HG02943 (cell line): Measurements from ENCODE around the gene IFNA21.
"Not testable (repeated sequence)": the region's sequence is repeated elsewhere in the genome, so short reads cannot be mapped to it uniquely, and the experiment has no call there.

Source experiments
- ATAC-seq: cut with Tn5 transposase; IDR thresholded peaks from one replicate; pipeline ENCODE4 v1.9.1; 2021; ENCODE audit warnings: mild to moderate bottlenecking, low read depth, moderate library complexity; ENCODE audit not compliant: unreplicated experiment

The IFNA21 gene

DNA sequence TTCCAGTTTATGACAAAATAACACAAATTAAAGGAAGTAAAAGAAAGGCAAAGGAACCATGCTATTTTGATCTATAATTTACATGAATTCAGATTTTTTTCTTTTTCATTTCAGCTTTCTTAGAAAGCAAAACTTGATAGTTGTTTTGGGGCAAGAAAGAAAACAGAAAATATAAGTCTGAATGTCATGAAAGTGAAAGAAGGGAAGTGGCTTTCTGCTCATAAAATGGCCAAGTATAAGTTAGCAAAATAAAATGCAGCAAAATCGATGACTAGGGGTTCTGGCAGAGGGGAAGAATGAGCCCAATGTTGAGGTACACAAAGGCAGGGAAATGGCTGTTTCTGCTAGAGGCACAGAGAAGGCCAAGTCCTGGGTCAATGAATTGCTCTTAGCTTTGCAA is 21.9 kb downstream of the IFNA21 start:
- ATAC-seq, result no peak

DNA sequence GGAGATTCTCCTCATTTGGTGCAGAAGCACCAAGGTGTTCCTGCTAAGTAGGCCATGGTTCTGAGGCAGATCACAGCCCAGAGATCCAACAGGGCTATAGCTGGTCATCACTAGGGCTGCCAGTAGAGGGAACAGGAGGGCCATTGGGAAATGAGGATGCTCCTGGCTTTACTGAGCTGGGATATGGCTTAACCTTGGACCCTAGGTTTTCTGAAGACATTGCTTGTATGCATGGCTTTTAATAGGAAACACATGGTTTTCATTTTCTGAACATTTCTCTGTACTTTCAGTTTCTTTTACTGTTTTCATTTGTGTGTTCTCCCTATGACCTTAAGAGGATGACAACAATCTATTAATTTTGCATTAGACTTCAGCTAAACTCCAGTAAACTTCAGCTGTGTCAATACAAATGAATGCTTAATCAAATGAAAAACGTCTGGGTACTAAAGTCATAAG is 25.0 kb downstream of the IFNA21 start, which contains the start of gene IFNW1:
Gene IFNW1, minus strand, starts transcription at position 406 of the 456 bp plus-strand sequence. Its CDS starts 262 bp downstream, at position 144.
- no peak for ATAC-seq

DNA sequence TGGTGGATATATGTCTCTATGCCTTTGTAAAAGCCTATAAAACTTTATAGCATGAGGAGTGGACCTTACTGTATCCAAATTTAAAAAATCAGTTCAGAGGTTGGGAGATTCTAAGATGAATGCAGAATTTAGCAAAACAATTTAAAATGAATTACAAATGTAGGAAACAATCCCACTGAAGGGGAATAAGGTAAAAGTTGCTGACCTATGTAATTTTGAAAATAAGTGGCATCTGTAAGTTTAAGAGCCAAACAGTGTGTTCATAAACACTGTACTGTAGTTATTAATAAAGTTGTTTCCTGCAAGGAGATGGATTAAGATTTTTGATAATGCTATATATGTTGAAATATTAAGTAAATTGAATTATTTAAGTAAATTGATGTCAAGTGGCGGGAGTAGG is 29.4 kb downstream of the IFNA21 start:
- no peak for ATAC-seq

DNA sequence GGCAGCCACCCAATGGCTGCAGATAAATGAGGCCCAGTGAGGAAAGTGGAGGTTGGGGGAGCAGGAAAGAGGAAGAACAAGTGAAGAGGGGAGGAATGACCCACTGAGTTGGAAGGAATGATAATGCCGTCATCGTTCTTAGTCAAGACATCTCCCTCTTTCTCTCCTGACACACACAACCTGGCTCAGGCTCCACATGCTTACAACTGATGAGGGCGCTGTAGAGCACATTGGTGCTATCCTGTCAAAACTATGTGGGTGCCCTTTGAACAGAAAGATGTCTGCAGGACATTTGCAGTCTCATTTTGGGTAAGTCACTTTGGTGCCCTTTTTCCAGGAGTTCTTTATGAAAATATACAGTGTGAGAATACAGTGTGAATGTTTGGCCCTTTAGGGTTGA is 30.7 kb downstream of the IFNA21 start:
- ATAC-seq, result no peak

DNA sequence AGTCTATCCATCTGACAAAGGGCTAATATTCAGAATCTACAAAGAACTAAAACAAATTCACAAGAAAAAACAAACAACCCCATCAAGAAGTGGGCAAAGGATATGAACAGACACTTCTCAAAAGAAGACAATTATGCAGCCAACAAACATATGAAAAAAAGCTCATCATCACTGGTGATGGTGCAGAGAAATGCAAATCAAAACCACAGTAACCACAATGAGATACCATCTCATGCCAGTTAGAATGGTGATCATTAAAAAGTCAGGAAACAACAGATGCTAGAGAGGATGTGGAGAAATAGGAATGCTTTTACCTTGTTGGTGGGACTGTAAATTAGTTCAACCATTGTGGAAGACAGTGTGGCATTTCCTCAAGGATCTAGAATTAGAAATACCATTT is 38.3 kb downstream of the IFNA21 start:
- not testable (repeated sequence) for ATAC-seq

DNA sequence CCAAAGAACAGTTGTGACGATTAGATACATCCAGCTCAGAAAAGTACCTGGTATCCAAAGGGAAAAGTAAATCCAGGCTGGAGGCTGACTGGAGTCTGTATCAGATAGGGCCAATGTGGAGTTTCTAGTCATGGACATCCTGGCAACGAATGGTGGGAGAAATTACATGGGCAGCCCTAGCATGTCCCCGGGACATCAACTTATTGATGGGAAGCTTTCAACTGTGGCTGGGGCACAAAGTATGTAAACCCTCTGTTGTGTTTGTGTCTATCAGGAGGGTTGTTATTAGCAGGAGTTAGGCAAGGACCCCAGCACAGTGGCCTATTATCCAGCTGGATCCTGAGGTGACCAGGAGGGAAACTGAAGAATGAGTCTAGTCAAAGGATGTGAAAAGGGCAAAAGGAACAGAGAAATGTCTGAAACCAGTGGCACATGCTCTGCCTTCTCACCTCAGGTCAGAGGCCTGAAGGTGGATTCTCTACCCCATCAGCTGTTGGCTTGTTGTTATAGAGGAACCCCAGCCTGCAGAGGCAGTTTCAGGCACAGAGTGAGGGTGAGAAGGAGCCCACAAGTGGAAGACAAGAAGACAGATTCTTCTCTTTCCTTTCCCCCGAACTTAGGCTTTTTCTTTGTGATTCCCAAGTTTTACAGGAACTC is 44.7 kb downstream of the IFNA21 start:
- peak; percentile 95 for ATAC-seq

DNA sequence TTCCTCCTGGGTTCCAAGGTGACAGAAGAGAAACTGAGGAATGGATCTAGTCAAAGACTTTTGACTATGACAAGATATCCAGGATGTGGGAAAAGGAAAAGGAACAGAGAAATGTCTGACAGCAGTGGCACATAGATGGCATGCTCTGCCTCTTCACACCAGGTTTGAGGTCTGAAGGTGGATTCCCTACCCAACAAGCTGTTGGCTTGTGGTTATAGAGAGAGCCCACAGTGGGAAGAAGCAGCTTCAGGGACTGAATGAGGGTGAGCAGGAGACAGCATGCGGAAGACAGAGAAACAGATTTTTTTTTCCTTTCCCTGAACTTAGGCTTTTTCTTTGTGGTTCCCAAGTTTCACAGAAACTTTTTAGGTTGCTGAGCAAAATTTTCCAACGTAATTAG is 45.4 kb downstream of the IFNA21 start:
- no peak for ATAC-seq

DNA sequence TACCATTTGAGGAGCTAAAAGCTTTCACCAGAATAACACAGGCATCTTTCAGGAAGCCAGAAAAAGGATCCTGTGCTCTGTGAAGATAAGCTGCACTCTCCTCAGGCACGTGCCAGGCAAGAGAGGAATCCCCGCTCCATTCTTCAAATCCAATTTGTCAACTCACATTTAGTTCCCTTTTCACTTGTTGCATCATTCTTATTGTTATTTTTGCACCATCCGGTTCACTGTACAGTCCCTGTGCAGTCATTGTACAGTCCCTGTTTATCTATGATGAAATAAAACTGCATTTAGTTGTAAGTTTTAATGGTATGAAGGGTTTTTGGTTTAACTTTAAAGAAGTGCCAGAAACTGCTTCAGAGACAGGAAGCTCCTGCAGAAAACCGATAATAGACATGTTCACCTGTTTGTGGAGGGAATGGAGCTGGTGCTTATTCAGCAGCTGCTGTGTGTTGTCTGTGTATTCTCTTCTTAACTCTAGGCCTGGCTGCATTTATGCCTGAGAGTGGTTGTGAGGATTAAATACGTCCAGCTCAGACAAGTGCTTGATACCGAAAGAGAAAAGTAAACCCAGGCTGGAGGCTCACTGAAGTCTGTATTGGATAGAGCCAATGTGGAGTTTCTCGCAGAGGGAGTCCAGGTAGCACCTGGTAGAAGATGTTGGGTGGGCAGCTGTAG is 47.2 kb downstream of the IFNA21 start:
- no peak for ATAC-seq
